ENCODE results near the gene SIRPB2. TPM values are rescaled to one million over a fixed set of nuclear protein-coding genes. Genes with fewer than 3 reads are reported as not detected.

SIRPB2 gene
- total RNA-seq, 1 experiment from 2014 or later, result not detected

- H3K9me3 ChIP-seq (ENCODE audit: low read length), result no peaks in the 10 kb centered on the region
- H3K79me2 ChIP-seq (ENCODE audit: low read length), result no peaks in the 10 kb centered on the region
- no peaks in the 10 kb centered on the region for H3K27me3 ChIP-seq (ENCODE audit: low read length)
- H3K4me3 ChIP-seq (ENCODE audit: low read length), result no peak overlapping the region
- DNase-seq, result no peak
- H3K9ac ChIP-seq (ENCODE audit: low read length), result no peak overlapping the region
- peaks cover 20% of the 10 kb centered on the region for H3K4me1 ChIP-seq (ENCODE audit: low read length)
- H3K27ac ChIP-seq (ENCODE audit: low read length), result no peak overlapping the region
- no peaks in the 10 kb centered on the region for H3K36me3 ChIP-seq (ENCODE audit: insufficient read depth, low read length)
- no peak overlapping the region for H2AFZ ChIP-seq (ENCODE audit: low read length)
- H3K9me2 ChIP-seq (replicated peaks; ENCODE audit: insufficient read depth, low read length), result no peaks in the 10 kb centered on the region
- no peak overlapping the region for H3K4me2 ChIP-seq (ENCODE audit: low read depth, low read length, poor library complexity, severe bottlenecking)
- no peaks in the 10 kb centered on the region for H4K20me1 ChIP-seq (ENCODE audit: insufficient read depth, low read depth, low read length)
Observed at GRCh38 chr20:1479831-1480595, 11.2 kb downstream of the SIRPB2 start.

- Histone ChIP-seq H3K9me2 (replicated peaks; ENCODE audit: insufficient read depth, low read length) (no peaks in the 10 kb centered on the region), H4K20me1 (ENCODE audit: insufficient read depth, low read depth, low read length) (no peaks in the 10 kb centered on the region), H3K36me3 (ENCODE audit: insufficient read depth, low read length) (no peaks in the 10 kb centered on the region), H3K27ac (ENCODE audit: low read length) (no peak overlapping the region), H3K9me3 (ENCODE audit: low read length) (no peaks in the 10 kb centered on the region), H3K4me2 (ENCODE audit: low read depth, low read length, poor library complexity, severe bottlenecking) (no peak overlapping the region), H3K9ac (ENCODE audit: low read length) (no peak overlapping the region), H3K27me3 (ENCODE audit: low read length) (no peaks in the 10 kb centered on the region), H3K4me3 (ENCODE audit: low read length) (no peak overlapping the region), H3K79me2 (ENCODE audit: low read length) (no peaks in the 10 kb centered on the region), H3K4me1 (ENCODE audit: low read length) (peaks cover 8% of the 10 kb centered on the region), H2AFZ (ENCODE audit: low read length) (no peak overlapping the region)
- DNase-seq, result no peak
Observed at GRCh38 chr20:1478566-1478965, 12.7 kb downstream of the SIRPB2 start.

- Histone ChIP-seq H3K79me2 (ENCODE audit: low read length) (no peaks in the 10 kb centered on the region), H3K4me1 (ENCODE audit: low read length) (peaks cover 4% of the 10 kb centered on the region), H3K9ac (ENCODE audit: low read length) (no peak overlapping the region), H3K27me3 (ENCODE audit: low read length) (no peaks in the 10 kb centered on the region), H3K36me3 (ENCODE audit: insufficient read depth, low read length) (no peaks in the 10 kb centered on the region), H2AFZ (ENCODE audit: low read length) (no peak overlapping the region), H3K9me3 (ENCODE audit: low read length) (no peaks in the 10 kb centered on the region), H3K9me2 (replicated peaks; ENCODE audit: insufficient read depth, low read length) (no peaks in the 10 kb centered on the region), H3K4me3 (ENCODE audit: low read length) (no peak overlapping the region), H3K4me2 (ENCODE audit: low read depth, low read length, poor library complexity, severe bottlenecking) (no peak overlapping the region), H3K27ac (ENCODE audit: low read length) (no peak overlapping the region), H4K20me1 (ENCODE audit: insufficient read depth, low read depth, low read length) (no peaks in the 10 kb centered on the region)
- DNase-seq, result no peak
Observed at GRCh38 chr20:1477896-1478490, 13.2 kb downstream of the SIRPB2 start.

GRCh38 chr20:1474817-1475603, 16.2 kb downstream of the SIRPB2 start:
- H3K36me3 ChIP-seq (ENCODE audit: insufficient read depth, low read length), result no peaks in the 10 kb centered on the region
- H3K4me2 ChIP-seq (ENCODE audit: low read depth, low read length, poor library complexity, severe bottlenecking), result no peak overlapping the region
- H3K27me3 ChIP-seq (ENCODE audit: low read length), result no peaks in the 10 kb centered on the region
- H3K9ac ChIP-seq (ENCODE audit: low read length), result no peak overlapping the region
- no peaks in the 10 kb centered on the region for H3K79me2 ChIP-seq (ENCODE audit: low read length)
- no peak overlapping the region for H3K4me3 ChIP-seq (ENCODE audit: low read length)
- H4K20me1 ChIP-seq (ENCODE audit: insufficient read depth, low read depth, low read length), result no peaks in the 10 kb centered on the region
- no peaks in the 10 kb centered on the region for H3K9me3 ChIP-seq (ENCODE audit: low read length)
- peaks cover 7% of the 10 kb centered on the region for H3K4me1 ChIP-seq (ENCODE audit: low read length)
- H3K27ac ChIP-seq (ENCODE audit: low read length), result no peak overlapping the region
- DNase-seq, result peak; percentile 70
- H2AFZ ChIP-seq (ENCODE audit: low read length), result no peak overlapping the region
- H3K9me2 ChIP-seq (replicated peaks; ENCODE audit: insufficient read depth, low read length), result no peaks in the 10 kb centered on the region

GRCh38 chr20:1474325-1474724, 16.9 kb downstream of the SIRPB2 start:
- no peaks in the 10 kb centered on the region for H3K79me2 ChIP-seq (ENCODE audit: low read length)
- no peaks in the 10 kb centered on the region for H3K9me3 ChIP-seq (ENCODE audit: low read length)
- no peak overlapping the region for H3K4me3 ChIP-seq (ENCODE audit: low read length)
- H3K27me3 ChIP-seq (ENCODE audit: low read length), result no peaks in the 10 kb centered on the region
- H2AFZ ChIP-seq (ENCODE audit: low read length), result no peak overlapping the region
- H3K36me3 ChIP-seq (ENCODE audit: insufficient read depth, low read length), result no peaks in the 10 kb centered on the region
- no peaks in the 10 kb centered on the region for H4K20me1 ChIP-seq (ENCODE audit: insufficient read depth, low read depth, low read length)
- no peaks in the 10 kb centered on the region for H3K9me2 ChIP-seq (replicated peaks; ENCODE audit: insufficient read depth, low read length)
- H3K27ac ChIP-seq (ENCODE audit: low read length), result no peak overlapping the region
- DNase-seq, result no peak
- no peak overlapping the region for H3K4me2 ChIP-seq (ENCODE audit: low read depth, low read length, poor library complexity, severe bottlenecking)
- H3K4me1 ChIP-seq (ENCODE audit: low read length), result peaks cover 7% of the 10 kb centered on the region
- H3K9ac ChIP-seq (ENCODE audit: low read length), result no peak overlapping the region

- Histone ChIP-seq H3K79me2 (ENCODE audit: low read length) (no peaks in the 10 kb centered on the region), H3K27ac (ENCODE audit: low read length) (no peak overlapping the region), H3K27me3 (ENCODE audit: low read length) (no peaks in the 10 kb centered on the region), H3K4me1 (ENCODE audit: low read length) (peaks cover 7% of the 10 kb centered on the region), H3K9me2 (replicated peaks; ENCODE audit: insufficient read depth, low read length) (no peaks in the 10 kb centered on the region), H3K9ac (ENCODE audit: low read length) (no peak overlapping the region), H2AFZ (ENCODE audit: low read length) (no peak overlapping the region), H4K20me1 (ENCODE audit: insufficient read depth, low read depth, low read length) (no peaks in the 10 kb centered on the region), H3K9me3 (ENCODE audit: low read length) (no peaks in the 10 kb centered on the region), H3K4me3 (ENCODE audit: low read length) (no peak overlapping the region), H3K4me2 (ENCODE audit: low read depth, low read length, poor library complexity, severe bottlenecking) (no peak overlapping the region), H3K36me3 (ENCODE audit: insufficient read depth, low read length) (no peaks in the 10 kb centered on the region)
- DNase-seq, result no peak
Observed at GRCh38 chr20:1473246-1474220, 17.7 kb downstream of the SIRPB2 start.

GRCh38 chr20:1472556-1473245, 18.5 kb downstream of the SIRPB2 start:
- Histone ChIP-seq H3K9ac (ENCODE audit: low read length) (no peak overlapping the region), H3K27me3 (ENCODE audit: low read length) (no peaks in the 10 kb centered on the region), H2AFZ (ENCODE audit: low read length) (no peak overlapping the region), H3K4me3 (ENCODE audit: low read length) (no peak overlapping the region), H3K9me3 (ENCODE audit: low read length) (no peaks in the 10 kb centered on the region), H4K20me1 (ENCODE audit: insufficient read depth, low read depth, low read length) (no peaks in the 10 kb centered on the region), H3K9me2 (replicated peaks; ENCODE audit: insufficient read depth, low read length) (no peaks in the 10 kb centered on the region), H3K36me3 (ENCODE audit: insufficient read depth, low read length) (no peaks in the 10 kb centered on the region), H3K4me2 (ENCODE audit: low read depth, low read length, poor library complexity, severe bottlenecking) (no peak overlapping the region), H3K27ac (ENCODE audit: low read length) (no peak overlapping the region), H3K79me2 (ENCODE audit: low read length) (no peaks in the 10 kb centered on the region), H3K4me1 (ENCODE audit: low read length) (peaks cover 7% of the 10 kb centered on the region)
- peak; percentile 62 for DNase-seq

Measured in Karpas-422 (cell line).